ENCODE data around the gene TSHZ2. TPM values are rescaled to one million over a fixed set of nuclear protein-coding genes. Genes with fewer than 3 reads are reported as not detected.

The TSHZ2 gene
- total and polyA plus RNA-seq, 9 of the 15 experiments (the other 6 are each of a cell fraction or from before 2014, with no cell fraction given), result 0.03 to 0.20 (median 0.05) TPM; not detected in 4

DNA sequence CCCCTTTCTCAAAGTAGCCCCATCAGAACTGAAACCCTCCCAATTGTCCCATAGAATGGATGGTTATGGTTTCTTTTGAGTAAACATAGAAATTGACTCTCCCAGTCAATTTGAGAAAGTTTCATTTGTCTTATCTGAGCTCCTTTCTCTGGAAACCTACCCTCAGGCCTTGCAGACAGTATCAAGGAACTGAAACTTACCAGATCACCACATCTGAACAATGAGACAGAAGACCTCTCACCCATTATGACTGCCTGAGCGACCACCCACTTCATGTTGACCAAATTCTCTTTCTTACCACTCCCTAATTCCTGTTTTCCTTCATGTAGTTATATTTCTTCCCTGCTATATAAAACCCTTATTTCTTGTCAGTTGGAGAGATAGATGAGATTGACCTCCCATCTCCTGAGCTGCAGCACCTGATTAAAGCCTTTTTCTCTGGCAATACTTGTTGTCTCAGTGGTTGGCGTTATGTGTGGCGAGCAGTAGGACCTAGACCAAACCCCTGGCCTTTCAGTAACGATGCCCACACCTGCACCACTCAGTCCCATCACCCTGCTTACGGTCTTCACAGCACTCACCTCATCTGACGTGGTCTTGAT is 482.6 kb downstream of the TSHZ2 start (continued):
- no peak for TF ChIP-seq PKNOX1 (IDR thresholded peaks at IDR 0.05)
- TF ChIP-seq XRCC3 (IDR thresholded peaks at IDR 0.05), result no peak
- no peak for TF ChIP-seq ATF2 (CRISPR knock-in tag; IDR thresholded peaks at IDR 0.05)
- no peak for TF ChIP-seq ATF3 (IDR thresholded peaks at IDR 0.05)
- no peak for TF ChIP-seq ATF3 (CRISPR knock-in tag; conservative IDR thresholded peaks at IDR 0.05)
- TF ChIP-seq, protein P1, sequence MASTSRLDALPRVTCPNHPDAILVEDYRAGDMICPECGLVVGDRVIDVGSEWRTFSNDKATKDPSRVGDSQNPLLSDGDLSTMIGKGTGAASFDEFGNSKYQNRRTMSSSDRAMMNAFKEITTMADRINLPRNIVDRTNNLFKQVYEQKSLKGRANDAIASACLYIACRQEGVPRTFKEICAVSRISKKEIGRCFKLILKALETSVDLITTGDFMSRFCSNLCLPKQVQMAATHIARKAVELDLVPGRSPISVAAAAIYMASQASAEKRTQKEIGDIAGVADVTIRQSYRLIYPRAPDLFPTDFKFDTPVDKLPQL (IDR thresholded peaks at IDR 0.05; ENCODE audit: extremely low read depth, insufficient read length), result no peak
- no peak for TF ChIP-seq MTA2 (IDR thresholded peaks at IDR 0.05; ENCODE audit: low read depth)
- TF ChIP-seq SRSF3 (IDR thresholded peaks at IDR 0.05; ENCODE audit: insufficient read depth, low read length), result no peak
